ENCODE data around the gene SPATA33.
"Not testable (repeated sequence)": the region's sequence is repeated elsewhere in the genome, so short reads cannot be mapped to it uniquely, and the experiment has no call there.

Gene SPATA33

DNA sequence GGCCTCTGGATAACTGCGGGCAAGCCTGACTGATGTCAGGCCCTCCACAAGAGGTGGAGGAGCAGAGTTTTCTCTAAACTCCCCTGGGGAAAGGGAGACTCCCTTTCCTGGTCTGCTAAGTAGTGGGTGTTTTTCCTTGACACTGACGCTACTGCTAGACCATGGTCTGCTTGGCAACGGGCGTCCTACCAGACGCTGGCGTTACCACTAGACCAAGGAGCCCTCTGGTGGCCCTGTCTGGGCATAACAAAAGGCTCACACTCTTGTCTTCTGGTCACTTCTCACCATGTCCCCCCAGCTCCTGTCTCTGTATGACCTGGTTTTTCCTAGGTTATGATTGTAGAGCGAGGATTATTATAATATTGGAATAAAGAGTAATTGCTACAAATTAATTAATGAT lies 9.4 kb downstream of the SPATA33 start:
- H3K27ac ChIP-seq (ENCODE audit: low read length); H3K4me1 ChIP-seq (ENCODE audit: low read length); H3K36me3 ChIP-seq (replicated peaks; ENCODE audit: low read depth, low read length); H4K20me1 ChIP-seq (ENCODE audit: insufficient read depth, low read length); H3K79me2 ChIP-seq (ENCODE audit: low read length); H3K27me3 ChIP-seq (ENCODE audit: low read depth, low read length); H3K4me2 ChIP-seq (ENCODE audit: low read length); H3K9ac ChIP-seq (ENCODE audit: low read length); H2AFZ ChIP-seq (ENCODE audit: low read depth, low read length); H3K4me3 ChIP-seq (ENCODE audit: low read length); H3K9me3 ChIP-seq (ENCODE audit: insufficient read depth, low read length): not testable (repeated sequence)
- peak; percentile 27 for TF ChIP-seq CTCF (IDR thresholded peaks at IDR 0.05; ENCODE audit: low read depth, low read length)

DNA sequence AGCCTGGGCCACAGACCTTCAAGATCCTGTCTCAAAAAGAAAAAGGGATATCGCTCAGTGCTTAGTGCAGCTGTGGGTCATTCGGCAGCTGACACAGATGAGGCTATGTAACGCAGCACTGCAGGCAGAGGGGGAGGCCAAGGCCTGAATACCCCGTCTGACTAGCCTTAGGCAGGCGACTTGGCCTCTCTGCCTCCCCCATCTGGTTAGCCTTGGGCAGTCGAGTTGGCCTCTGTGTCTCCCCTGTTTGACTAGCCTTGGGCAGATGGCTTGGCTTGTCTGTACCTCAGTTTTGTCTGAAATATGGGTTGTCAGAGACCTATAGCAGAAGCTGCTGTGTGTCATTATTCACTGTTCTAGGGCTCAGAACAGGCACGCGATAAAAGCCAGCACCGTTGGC lies 10.0 kb downstream of the SPATA33 start:
- TF ChIP-seq CTCF (IDR thresholded peaks at IDR 0.05; ENCODE audit: low read depth, low read length), result no peak
- TF ChIP-seq EZH2phosphoT487 (IDR thresholded peaks at IDR 0.05; ENCODE audit: low read depth), result no peak
- Histone ChIP-seq H3K4me1 (ENCODE audit: low read length) (no peaks in the 10 kb centered on the region), H3K79me2 (ENCODE audit: low read length) (no peaks in the 10 kb centered on the region), H3K4me2 (ENCODE audit: low read length) (no peak overlapping the region), H3K9ac (ENCODE audit: low read length) (no peak overlapping the region), H2AFZ (ENCODE audit: low read depth, low read length) (no peak overlapping the region), H3K27ac (ENCODE audit: low read length) (no peak overlapping the region), H3K4me3 (ENCODE audit: low read length) (no peak overlapping the region), H4K20me1 (ENCODE audit: insufficient read depth, low read length) (no peaks in the 10 kb centered on the region), H3K9me3 (ENCODE audit: insufficient read depth, low read length) (no peaks in the 10 kb centered on the region), H3K27me3 (ENCODE audit: low read depth, low read length) (no peaks in the 10 kb centered on the region), H3K36me3 (replicated peaks; ENCODE audit: low read depth, low read length) (peaks cover 2% of the 10 kb centered on the region)

GRCh38 chr16:89668790-89669158 lies 11.1 kb downstream of the SPATA33 start:
- H3K4me1 ChIP-seq (ENCODE audit: low read length), result no peaks in the 10 kb centered on the region
- H3K36me3 ChIP-seq (replicated peaks; ENCODE audit: low read depth, low read length), result peaks cover 2% of the 10 kb centered on the region
- H2AFZ ChIP-seq (ENCODE audit: low read depth, low read length), result no peak overlapping the region
- no peak overlapping the region for H3K4me3 ChIP-seq (ENCODE audit: low read length)
- no peak for TF ChIP-seq CTCF (IDR thresholded peaks at IDR 0.05; ENCODE audit: low read depth, low read length)
- TF ChIP-seq EZH2phosphoT487 (IDR thresholded peaks at IDR 0.05; ENCODE audit: low read depth), result no peak
- no peak overlapping the region for H3K4me2 ChIP-seq (ENCODE audit: low read length)
- H3K27me3 ChIP-seq (ENCODE audit: low read depth, low read length), result no peaks in the 10 kb centered on the region
- H3K79me2 ChIP-seq (ENCODE audit: low read length), result no peaks in the 10 kb centered on the region
- H3K27ac ChIP-seq (ENCODE audit: low read length), result no peak overlapping the region
- H4K20me1 ChIP-seq (ENCODE audit: insufficient read depth, low read length), result no peaks in the 10 kb centered on the region
- H3K9ac ChIP-seq (ENCODE audit: low read length), result no peak overlapping the region
- H3K9me3 ChIP-seq (ENCODE audit: insufficient read depth, low read length), result no peaks in the 10 kb centered on the region

- H3K79me2 ChIP-seq (ENCODE audit: low read length), result no peaks in the 10 kb centered on the region
- H3K36me3 ChIP-seq (replicated peaks; ENCODE audit: low read depth, low read length), result peaks cover 2% of the 10 kb centered on the region
- H3K9ac ChIP-seq (ENCODE audit: low read length), result no peak overlapping the region
- no peaks in the 10 kb centered on the region for H3K9me3 ChIP-seq (ENCODE audit: insufficient read depth, low read length)
- H2AFZ ChIP-seq (ENCODE audit: low read depth, low read length), result no peak overlapping the region
- no peaks in the 10 kb centered on the region for H4K20me1 ChIP-seq (ENCODE audit: insufficient read depth, low read length)
- H3K27ac ChIP-seq (ENCODE audit: low read length), result no peak overlapping the region
- H3K27me3 ChIP-seq (ENCODE audit: low read depth, low read length), result no peaks in the 10 kb centered on the region
- no peaks in the 10 kb centered on the region for H3K4me1 ChIP-seq (ENCODE audit: low read length)
- H3K4me2 ChIP-seq (ENCODE audit: low read length), result no peak overlapping the region
- no peak overlapping the region for H3K4me3 ChIP-seq (ENCODE audit: low read length)
- TF ChIP-seq CTCF (IDR thresholded peaks at IDR 0.05; ENCODE audit: low read depth, low read length), result no peak
- no peak for TF ChIP-seq EZH2phosphoT487 (IDR thresholded peaks at IDR 0.05; ENCODE audit: low read depth)
Measured at GRCh38 chr16:89669755-89670154, 12.1 kb downstream of the SPATA33 start.

Data from OCI-LY3 (cell line).